ENCODE data around the gene UBE2E2.

The UBE2E2 gene

GRCh38 chr3:23288286-23288685 lies 85.2 kb downstream of the UBE2E2 start:
- no peak for DNase-seq

- no peak for DNase-seq
Observed at GRCh38 chr3:23288715-23289114, 85.6 kb downstream of the UBE2E2 start.

- DNase-seq, result no peak
Observed at GRCh38 chr3:23292432-23292831, 89.3 kb downstream of the UBE2E2 start.

- no peak for DNase-seq
Observed at GRCh38 chr3:23294770-23295387, 91.8 kb downstream of the UBE2E2 start.

GRCh38 chr3:23301819-23302218 lies 98.7 kb downstream of the UBE2E2 start:
- DNase-seq, result no peak

GRCh38 chr3:23302271-23302670 lies 99.1 kb downstream of the UBE2E2 start:
- no peak for DNase-seq

GRCh38 chr3:23303601-23304217 lies 100.6 kb downstream of the UBE2E2 start:
- DNase-seq, result no peak

- DNase-seq, result no peak
Observed at GRCh38 chr3:23304424-23304823, 101.3 kb downstream of the UBE2E2 start.

- no peak for DNase-seq
Observed at GRCh38 chr3:23308986-23309625, 106.0 kb downstream of the UBE2E2 start.

- no peak for DNase-seq
Observed at GRCh38 chr3:23312866-23313265, 109.7 kb downstream of the UBE2E2 start.

GRCh38 chr3:23314981-23315762 lies 112.0 kb downstream of the UBE2E2 start:
- no peak for DNase-seq

GRCh38 chr3:23316924-23317323 lies 113.8 kb downstream of the UBE2E2 start:
- no peak for DNase-seq

- DNase-seq, result no peak
Observed at GRCh38 chr3:23319366-23320312, 116.5 kb downstream of the UBE2E2 start.

GRCh38 chr3:23320586-23321570 lies 117.8 kb downstream of the UBE2E2 start:
- no peak for DNase-seq

- no peak for DNase-seq
Observed at GRCh38 chr3:23324745-23325144, 121.6 kb downstream of the UBE2E2 start.

- no peak for DNase-seq
Observed at GRCh38 chr3:23325466-23326065, 122.4 kb downstream of the UBE2E2 start.

- DNase-seq, result no peak
Observed at GRCh38 chr3:23329471-23330105, 126.5 kb downstream of the UBE2E2 start.

- DNase-seq, result no peak
Observed at GRCh38 chr3:23330568-23330967, 127.4 kb downstream of the UBE2E2 start.

GRCh38 chr3:23331141-23331935 lies 128.2 kb downstream of the UBE2E2 start:
- no peak for DNase-seq
